SK-N-SH treated with all-trans-retinoic acid at 6 μM for 48 hours (cell line): Measurements from ENCODE around the gene PIN1.

Source experiments
- ARNTL ChIP-seq: fragments of 450-650 bp; formaldehyde crosslinking; IDR thresholded peaks from 2 replicates; pipeline ENCODE4 v1.5.0; 2020; ENCODE audit warnings: low read depth, mild to moderate bottlenecking, moderate library complexity, borderline replicate concordance
- CREB5 ChIP-seq: fragments of 250-450 bp; sonication (Bioruptor Pico); IDR thresholded peaks from 2 replicates; pipeline ENCODE4 v1.5.1; 2020; ENCODE audit warnings: low read depth, mild to moderate bottlenecking, moderate library complexity
- ESRRG ChIP-seq: fragments of 250-450 bp; sonication (Bioruptor Pico); IDR thresholded peaks from 2 replicates; pipeline ENCODE4 v1.6.1; 2021; ENCODE audit warnings: mild to moderate bottlenecking
- PATZ1 ChIP-seq: fragments of 250-450 bp; sonication (Bioruptor Pico); IDR thresholded peaks from 2 replicates; pipeline ENCODE4 v1.8.0; 2020; ENCODE audit warnings: mild to moderate bottlenecking, moderate library complexity, borderline replicate concordance
- RARB ChIP-seq: fragments of 250-450 bp; sonication (Bioruptor Pico); IDR thresholded peaks from 2 replicates; pipeline ENCODE4 v1.8.0; 2021; ENCODE audit warnings: mild to moderate bottlenecking, moderate library complexity
- SNAI2 ChIP-seq: fragments of 250-450 bp; sonication (Bioruptor Pico); IDR thresholded peaks from 2 replicates; pipeline ENCODE4 v1.5.0; 2020; ENCODE audit warnings: mild to moderate bottlenecking, moderate library complexity
- TOX ChIP-seq: fragments of 250-450 bp; sonication (Bioruptor Pico); IDR thresholded peaks from 2 replicates; pipeline ENCODE4 v1.8.0; 2021; ENCODE audit warnings: mild to moderate bottlenecking, moderate library complexity, borderline replicate concordance
- ZFP30 ChIP-seq: fragments of 450-650 bp; formaldehyde crosslinking; IDR thresholded peaks from 2 replicates; pipeline ENCODE4 v1.5.0; 2022; ENCODE audit warnings: mild to moderate bottlenecking, moderate library complexity

DNA sequence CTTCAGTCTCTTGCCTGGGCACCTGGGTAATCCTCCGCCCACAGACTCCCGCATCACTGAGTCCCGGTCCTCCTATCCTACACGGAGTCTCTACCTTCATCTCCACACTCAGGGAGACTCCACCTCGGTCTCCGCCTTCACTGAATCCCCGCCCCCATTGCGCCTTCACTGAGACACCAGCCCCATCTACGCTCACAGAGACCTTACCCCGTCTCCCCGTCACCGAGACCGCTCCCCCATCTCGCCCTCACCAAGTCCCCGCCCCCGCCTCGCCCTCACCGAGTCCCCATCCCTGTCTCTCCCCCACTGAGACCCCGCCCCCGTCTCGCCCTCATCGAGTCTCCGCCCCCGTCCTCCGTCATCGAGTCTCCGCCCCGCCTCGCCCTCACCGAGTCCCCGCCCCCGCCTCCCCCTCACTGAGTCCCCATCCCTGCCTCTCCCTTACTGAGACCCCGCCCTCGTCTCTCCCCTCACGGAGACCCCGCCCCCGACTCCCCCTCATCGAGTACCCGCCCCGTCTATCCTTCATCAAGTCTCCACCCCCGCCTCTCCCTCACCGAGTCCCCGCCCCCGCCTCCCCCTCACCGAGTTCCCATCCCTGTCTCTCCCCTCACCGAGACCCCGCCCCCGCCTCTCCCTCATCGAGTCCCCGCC, 43.4 kb upstream of the PIN1 start:
- no peak for TF ChIP-seq ARNTL (CRISPR knock-in tag)
- TF ChIP-seq SNAI2 (CRISPR knock-in tag) = no peak
- TF ChIP-seq ZFP30 (CRISPR knock-in tag) = no peak
- TF ChIP-seq CREB5 = no peak
- no peak for TF ChIP-seq ESRRG (CRISPR knock-in tag)
- TF ChIP-seq TOX (CRISPR knock-in tag) = no peak
- no peak for TF ChIP-seq PATZ1 (CRISPR knock-in tag)
- no peak for TF ChIP-seq RARB (CRISPR knock-in tag)
